HuH-7 (cell line): ENCODE measurements around the gene PCCA.
"Not testable (repeated sequence)": the region's sequence is repeated elsewhere in the genome, so short reads cannot be mapped to it uniquely, and the experiment has no call there.

ENCODE experiments used
- DNase-seq: peaks from one replicate; pipeline ENCODE4 v3.0.0; 2011; ENCODE audit warnings: low spot score

The PCCA gene

DNA sequence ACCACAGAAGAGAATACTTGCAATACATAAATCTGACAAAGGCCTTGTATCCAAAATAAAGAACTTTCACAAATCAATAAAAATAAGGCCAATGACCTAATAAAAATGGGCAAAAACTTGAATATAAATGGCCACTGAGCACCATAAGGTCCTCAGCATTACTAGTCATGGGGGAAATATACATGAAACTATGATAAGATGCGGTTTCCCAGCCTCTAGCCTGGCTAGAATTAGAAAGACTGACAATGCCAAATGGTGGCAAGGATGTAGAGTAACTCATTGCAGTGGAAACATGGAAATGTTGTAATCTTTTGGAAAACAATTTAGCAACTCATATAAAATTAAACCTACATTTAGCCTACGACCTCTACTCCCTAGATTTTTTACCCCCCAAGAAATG, 272.6 kb downstream of the PCCA start:
- DNase-seq, result no peak

DNA sequence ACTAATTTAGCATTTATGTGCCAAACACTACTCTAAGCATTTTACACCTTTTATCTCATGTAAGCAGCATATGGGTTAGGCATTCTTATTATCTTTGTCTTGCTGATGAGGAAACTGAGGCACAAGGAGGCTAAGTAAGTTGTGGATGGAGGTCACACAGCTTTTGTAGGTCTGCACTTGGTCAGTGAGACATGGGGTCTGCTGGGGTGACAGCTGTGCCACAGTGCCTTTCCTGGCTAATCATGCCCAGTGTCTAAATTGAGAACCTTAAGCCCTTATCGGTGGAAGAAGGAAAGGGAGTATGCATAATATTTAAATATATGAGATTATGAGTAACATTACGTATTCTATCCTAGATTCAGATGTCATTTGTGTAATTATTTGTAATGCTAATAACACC, 273.5 kb downstream of the PCCA start:
- DNase-seq, result no peak

DNA sequence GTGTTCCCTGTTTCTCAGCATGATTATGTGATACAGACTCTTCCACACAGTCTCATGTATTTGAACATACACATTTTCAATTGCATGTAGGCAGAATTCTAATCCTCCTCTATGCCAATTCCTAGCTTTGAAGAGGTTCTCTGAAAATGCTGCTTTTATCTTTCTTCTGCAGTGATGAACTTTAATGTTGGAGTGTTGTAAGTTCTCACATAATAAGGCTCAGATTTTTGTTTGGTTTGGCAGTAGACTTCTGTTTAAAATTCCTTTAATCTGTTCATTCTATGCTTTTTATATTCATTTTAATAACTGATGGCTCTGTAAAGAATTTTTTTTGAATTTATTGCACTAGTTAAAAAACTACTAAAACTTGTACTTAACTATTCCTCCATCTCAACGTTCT, 273.9 kb downstream of the PCCA start:
- no peak for DNase-seq

DNA sequence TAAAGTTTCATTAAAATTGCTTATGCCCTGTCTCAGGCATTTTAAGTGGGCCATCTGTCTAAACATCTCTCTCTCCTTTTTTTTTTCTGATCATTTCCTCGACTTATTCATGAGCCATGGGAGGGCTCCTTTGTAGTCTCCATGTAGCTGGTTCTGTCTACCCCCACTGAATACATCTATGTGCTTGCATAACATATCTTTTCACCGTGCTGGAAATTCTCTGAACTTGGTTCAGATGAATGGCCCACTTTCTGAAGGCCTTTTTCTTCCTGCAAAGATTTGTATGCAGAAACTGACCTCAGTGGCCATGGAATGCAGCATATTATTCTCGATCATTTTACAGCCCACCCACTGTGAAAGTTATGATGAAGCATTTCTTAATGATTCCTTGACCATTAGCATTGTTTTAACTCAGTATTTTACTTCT, 274.4 kb downstream of the PCCA start:
- DNase-seq, result no peak

DNA sequence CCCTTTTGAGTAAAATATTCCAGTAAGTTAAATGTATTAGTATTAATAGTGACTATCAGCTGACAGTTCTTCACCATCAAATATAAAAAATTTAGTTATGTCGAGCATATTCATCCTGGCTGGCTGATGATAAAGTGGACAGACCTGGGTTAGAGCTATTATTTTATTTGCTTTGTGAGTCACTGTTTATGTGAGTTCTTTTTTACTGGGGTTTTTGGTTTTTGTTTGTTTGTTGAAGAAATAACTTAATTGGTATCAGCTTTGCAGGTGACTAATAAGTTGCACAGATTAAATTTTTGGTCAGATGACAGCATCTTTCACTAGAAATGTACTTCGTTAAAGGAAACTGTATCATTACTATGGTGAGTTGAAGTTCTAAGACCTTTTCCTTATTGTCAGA, 275.0 kb downstream of the PCCA start:
- no peak for DNase-seq

DNA sequence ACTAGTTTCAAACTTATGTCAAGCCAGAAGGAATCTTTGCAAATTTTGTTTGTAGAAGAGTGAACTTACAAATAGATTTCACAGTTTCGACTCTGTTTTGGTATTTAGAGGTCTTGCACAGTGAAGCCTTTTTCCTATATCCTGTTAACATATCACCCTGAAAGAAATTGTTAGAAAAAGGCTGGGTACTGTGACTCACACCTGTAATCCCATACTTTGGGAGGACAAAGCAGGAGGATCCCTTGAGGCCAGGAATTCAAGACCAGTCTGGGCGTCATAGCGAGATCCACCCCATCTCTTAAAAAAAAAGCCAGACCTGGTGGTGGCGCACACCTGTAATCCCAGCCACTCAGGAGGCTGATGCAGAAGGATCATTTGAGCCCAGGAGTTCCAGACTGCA, 275.7 kb downstream of the PCCA start:
- no peak for DNase-seq

DNA sequence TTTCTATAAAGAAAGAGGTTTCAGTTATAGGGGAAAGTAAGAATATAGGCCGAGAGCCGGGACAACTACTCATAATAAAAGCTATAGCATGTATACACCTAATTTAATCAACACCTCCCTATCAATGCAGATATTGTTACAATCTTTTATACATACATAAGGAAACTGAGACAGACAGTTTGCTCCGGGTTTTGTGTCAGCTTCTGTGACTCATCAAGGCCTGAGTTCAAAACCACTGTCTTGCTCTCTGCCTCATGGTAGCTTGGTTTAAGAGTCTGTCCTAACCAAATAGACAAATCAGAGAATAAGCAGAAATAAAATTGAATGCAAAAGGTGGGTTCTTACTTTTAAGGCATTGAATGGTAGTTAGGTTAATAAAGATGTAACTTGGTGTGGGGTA, 276.8 kb downstream of the PCCA start:
- DNase-seq, result no peak

DNA sequence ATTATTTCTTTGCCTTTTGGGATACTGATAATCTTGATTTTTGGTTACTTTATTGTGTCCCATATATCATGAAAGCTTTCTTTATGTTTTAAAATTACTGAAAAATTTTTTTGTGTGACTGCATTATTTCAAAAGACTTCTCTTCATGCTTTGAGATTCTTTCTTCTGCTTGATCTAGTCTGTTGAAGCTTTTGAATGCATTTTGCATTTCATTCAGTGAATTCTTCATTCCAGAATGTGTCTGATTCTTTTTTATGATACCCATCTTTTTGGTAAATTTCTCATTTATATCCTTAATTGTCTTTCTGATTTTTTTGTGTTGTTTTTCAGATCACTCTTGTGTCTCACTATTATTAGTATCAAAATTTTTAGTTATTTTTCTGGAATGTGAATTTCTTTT, 289.6 kb downstream of the PCCA start:
- DNase-seq, result no peak

DNA sequence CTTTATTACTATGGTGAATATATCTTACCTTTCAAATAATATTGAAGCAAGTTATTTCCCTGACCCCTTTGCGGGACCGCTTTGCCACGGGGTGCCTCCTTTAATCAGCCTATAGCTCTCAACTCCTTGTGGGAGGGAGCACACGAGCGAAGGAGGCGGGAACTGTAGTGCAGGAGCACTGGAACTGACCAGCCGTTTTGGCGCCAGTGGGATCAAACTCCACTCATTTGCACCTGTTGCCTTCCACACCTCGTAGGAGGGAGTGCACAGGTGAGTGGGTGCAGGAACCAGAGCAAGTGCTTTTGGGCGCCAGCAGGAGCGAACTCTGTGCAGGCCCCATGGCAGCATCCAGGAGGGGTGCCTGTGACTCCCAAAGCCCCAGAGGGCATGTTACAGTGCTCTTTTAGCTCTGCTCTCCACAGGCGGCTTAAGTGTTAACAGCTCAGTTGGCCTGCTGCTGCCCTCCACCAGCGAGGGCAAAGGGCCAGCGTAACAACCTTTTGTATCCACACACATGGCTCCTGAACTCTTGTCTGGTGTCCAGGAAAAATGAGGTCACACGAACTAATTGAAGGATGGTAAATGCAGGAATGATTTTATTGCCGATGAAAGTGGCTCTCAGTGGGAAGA, 292.8 kb downstream of the PCCA start:
- no peak for DNase-seq

DNA sequence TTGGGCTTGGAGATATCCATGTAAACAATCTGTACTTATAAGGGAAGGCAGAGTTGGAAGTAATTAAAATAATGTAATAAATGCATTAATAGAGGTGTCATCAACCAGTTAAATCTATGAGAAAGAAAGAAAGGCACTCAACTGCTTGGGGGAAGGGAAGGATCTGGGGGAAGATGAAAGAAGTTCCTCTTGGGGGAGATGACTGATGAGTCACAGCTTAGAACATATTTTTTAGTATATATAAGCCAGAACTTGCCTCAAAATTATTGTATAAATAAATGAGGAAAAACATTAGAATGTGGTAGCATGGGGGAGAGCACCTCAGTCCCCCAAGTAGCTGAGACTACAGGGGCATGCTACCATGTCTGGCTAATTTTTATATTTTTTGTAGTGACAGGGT, 293.9 kb downstream of the PCCA start:
- no peak for DNase-seq

DNA sequence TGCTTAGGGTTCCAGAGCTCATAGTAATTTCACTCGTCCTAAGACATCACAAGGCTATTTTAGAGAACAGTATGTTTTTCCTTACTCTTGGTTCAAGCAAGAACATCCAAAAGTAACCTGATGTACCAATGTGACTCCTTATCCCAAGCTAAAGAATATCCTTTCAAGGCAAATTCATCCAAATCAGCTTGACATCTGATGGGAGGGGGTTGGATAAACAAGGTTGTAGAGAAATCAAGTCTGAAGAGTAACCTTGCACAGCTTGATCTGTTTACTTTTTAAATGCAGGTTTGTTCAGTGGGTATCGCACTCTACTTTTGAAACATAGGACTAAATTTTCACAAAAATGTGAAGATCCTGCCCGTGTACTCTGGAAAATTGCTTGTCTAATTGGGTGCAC, 298.5 kb downstream of the PCCA start:
- no peak for DNase-seq

DNA sequence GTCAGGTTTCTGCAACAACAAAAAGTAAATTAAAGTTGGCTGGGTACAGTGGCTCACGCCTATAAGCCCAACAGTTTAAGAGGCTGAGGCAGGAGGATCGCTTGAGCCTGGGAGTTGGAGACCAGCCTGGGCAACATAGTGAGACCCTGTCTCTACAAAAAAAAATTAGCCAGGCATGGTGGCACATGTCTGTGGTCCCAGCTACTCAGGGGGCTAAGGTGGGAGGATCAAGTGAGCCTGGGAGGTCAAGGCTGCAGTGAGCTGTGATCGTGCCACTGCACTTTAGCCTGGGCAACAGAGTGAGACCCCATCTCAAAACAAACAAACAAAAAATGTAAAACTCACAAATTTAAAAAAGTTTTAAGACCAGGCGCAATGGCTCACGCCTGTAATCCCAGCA, 299.3 kb downstream of the PCCA start:
- DNase-seq, result not testable (repeated sequence)

DNA sequence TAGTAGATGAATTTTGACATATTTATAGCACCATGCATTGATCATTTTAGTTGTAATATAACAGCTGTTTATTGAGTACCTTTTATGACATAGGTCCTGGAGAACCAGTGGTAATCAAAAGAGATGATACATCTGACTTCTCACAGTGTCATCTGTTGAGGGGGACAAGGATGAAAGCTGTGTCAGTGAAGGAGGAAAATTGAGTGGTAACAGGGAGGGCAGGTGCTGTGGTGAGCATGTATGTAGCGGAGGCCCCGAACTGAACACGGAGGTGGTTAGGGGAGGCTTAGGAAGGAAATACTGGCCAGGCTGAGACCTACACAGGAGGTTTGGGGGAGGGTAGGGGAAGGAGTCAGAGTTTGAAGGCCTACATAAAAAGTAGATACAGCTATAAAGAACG, 300.0 kb downstream of the PCCA start:
- DNase-seq, result no peak

DNA sequence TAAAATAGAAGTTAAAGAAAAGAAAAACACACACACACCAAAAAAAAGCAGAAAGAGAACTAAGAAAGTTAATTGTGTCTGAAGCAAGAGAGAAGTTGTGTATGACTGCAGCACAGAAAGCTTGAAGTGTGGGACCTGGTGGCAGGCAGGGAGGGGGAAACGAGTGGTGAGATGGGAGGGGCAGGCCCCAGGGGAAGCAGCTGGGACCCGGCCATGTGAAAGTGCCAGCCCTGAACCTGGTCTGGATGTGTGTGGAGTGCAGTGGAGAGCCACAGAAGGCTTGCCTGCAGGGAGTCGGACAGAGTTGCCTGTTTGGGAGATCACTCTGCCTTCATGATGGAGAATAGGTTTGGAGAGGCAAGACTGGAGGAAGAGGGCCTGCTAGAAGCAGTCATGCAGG, 300.7 kb downstream of the PCCA start:
- DNase-seq, result no peak

DNA sequence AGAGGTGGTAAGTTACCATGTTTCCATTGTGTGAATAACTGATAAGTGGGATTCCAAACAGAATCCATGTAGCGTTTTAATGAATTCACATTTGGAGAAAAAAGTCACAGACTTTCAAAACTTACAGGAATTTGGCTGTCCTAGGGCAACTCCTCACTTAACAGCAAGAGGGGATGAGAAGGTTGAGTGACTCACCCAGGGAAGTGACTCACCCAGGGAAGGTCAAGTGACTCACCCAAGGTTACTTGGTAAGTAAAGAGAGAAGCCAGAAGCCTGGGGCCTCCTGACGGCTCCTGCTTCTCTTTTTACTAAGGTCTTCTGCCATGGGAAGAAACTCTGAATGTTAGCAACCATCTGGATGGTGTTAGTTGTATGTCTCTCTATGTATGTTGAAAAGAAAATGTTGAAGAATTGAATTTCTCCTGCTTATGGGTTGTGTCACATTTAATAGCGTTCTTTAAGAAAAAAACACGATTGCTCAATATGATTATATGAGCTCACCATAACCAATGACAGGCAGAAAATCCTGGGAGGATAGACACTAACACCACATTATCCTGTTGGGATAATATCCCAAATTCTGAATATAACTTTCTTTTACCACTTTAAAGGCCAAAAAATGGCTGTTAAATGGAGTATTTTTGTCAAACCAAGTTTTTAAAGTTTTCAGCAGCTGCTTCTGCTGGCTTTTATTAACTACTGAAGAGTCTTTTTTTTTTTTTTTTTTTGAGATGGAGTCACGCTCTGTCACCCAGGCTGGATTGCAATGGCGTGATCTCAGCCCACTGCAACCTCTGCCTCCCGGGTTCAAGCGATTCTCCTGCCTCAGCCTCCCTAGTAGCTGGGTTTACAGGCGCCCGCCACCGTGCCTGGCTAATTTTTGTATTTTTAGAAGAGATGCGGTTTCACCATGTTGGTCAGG, 304.1 kb downstream of the PCCA start:
- DNase-seq, result peak; percentile 12

DNA sequence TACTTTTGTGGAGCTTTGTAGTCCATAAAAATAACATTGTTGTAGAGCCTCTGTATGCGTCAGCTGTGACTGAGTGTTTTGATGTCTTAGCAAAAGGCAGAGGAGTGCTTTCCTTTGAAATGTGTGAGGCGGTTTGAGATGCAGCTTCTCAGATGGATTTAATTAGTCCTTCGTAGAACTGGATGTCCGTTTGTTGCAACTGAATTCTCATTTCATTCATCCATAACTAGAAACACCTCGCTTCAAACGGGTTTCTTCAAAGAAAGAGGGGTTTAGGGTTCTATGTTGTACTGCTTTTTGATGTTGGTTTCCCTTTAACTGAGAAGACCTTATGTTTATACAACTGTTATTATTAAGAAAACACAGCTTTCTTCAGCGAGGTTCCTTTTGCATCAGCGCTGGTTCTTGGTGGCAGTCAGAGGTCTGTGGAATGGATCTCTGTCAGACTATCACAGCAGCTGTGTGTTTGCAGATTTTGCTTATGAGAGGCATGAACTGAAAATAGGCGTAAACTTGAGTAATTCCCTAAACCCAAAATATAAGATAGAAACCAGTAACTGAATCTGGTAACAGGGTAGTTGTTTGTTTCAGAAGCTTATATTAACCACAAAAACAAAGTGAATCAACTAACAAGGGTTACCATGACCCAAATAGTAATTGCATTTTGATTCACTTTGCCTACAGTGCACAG, 305.3 kb downstream of the PCCA start:
- DNase-seq, result no peak

DNA sequence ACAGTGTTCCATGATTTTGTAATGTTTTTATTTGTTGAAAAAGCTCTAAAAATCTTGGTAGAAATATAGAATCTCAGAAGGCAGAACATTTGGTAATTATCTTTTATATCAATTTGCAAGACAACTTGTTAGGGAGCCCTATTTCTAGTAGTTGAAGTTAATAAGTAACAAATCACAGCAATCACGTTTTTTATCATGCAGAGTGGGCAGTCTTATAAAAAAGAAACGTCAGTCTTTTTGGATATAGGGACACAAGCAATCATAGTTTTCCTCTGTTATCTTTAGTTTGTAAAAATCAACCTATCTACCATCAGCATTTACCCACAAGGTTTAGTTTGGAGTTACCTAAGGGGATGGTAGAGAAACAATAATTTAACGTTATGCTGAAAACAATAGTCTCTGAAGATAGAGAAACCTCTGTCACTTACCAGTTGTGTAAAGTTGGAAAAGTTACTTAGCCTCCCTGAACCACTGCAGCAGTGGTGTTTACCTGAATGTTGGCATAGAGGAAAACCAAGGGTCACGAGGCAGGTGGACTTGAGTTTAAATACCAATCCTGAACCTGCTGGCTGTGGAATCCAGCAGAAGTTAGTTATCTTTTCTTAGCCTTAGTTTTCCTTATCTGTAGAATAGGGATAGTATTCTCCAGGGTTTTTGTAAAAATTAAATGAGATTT, 306.9 kb downstream of the PCCA start:
- DNase-seq, result no peak

DNA sequence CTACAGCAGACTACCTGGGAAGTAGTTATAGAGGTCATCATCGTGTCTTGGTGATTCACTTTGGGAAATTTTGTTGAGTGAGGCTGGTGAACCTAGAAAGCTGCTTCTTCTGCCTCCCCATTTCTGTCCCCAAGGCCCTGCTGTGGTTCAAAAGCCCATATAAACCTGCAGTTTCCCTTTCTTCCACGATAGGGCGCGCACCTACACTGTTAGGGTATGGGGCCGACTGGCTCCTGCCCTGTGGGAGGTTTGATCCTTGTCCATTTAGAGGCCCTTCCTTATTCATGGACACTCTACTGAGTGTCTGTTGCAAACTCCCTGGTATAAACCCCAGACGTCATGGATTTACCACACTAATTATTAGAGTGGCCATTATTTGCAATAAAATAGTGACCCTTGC, 307.9 kb downstream of the PCCA start:
- DNase-seq, result no peak

DNA sequence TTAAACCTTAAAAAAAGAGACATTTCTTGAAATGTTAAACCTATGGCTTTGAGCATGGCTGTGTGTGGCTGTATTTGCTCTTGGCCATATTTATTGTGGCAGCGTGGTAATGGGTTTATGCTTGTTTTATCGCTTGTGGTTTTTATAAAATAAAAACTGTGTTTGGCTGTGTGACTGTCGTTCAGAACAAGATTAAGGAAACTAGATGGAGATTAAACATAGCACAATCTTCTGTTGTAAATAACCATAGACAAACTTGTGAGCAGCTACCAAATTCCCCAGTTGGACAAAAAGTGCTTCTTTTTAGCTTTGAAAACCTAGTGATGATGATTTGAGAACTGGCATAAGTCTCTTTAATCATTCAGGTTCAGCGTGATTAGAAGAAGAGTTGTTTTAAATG, 308.7 kb downstream of the PCCA start:
- DNase-seq, result no peak

DNA sequence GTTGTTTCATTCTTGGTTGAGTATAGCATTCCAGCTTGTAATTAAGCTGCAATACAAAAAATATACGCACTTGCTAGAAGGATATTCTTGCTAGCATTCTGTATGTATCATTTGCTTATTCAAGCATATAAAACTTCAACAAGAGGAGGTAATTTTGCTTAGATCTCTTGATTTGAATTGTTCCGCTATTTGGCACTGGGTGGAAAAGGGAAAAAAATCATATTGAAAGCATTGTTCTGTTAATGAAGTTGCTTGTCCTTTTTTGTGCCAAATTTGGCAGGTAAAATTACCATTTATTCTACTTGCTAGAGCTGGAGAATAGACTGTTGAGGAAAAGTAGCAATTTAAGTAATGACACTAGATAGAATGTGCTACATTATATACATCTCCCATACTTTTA, 309.5 kb downstream of the PCCA start:
- no peak for DNase-seq

DNA sequence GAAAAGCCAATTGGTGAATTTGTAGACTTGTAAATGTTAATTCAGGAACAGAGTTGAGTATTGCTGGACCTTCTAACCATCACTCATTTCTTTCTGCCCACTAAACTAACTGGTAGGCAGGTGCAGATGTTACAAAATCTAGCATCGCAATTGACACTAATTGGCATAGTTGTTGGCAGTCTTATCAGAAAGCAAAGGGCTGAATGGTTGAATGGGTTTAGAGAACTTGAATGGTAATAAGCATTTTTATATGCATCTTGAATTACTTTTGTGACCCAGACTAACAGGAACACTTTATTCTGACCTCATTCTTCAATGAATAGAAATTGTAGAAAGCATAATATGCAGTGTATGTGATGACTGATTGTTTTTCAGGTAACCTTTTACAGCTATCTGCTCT, 310.6 kb downstream of the PCCA start:
- DNase-seq, result no peak

DNA sequence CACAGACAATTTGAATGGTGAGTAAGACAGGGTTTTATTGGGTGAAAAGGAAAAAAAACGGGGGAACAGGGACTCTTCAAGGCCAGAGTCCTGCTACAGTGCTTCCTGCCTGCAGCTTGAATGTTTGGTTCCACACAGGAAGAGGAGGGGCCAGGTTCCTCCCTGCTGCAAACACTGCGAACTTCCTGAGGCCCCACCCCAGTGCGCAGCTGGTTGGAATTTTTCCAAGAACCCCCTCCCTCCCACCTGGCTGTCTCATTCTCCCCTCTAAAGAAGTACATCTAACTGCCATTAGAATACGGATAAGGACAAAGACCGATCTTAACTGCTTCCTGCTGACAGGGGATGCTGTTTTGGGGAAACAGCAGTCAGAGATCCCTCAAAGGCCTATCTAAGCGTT, 314.8 kb downstream of the PCCA start:
- no peak for DNase-seq

DNA sequence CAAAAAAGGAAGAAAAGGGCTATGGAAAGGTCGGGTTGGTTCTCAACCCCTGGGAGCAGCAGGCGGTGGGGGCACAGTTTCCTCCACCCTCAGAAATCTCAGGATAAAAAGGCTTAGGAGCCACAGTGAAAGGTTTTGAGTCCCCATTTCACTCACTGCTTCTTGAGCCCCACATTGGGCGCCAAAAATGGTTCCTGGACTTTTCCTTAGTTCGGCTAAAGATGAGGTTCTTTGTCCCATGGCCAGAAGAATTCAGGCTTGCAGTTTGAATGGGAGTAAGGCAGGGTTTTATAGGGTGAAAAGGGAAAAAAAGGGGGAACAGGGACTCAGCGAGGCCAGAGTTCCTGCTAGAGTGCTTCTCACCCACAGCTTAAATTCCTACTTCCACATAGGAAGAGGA, 320.2 kb downstream of the PCCA start:
- no peak for DNase-seq
